Astrocyte (in vitro differentiated cells and primary cell): ENCODE results near the gene TEX2.

Source experiments
- EZH2 ChIP-seq: IDR thresholded peaks from 2 replicates; pipeline ENCODE4 v1.6.1; 2012; ENCODE audit warnings: mild to moderate bottlenecking, low read length, inconsistent platforms; ENCODE audit not compliant: insufficient read depth
- TF ChIP-seq, protein P1 (sequence below): IDR thresholded peaks from 2 replicates; pipeline ENCODE4 v1.5.1; 2011; ENCODE audit warnings: low read depth, mild to moderate bottlenecking, inconsistent platforms, low read length, moderate library complexity; ENCODE audit not compliant: insufficient read depth

DNA sequence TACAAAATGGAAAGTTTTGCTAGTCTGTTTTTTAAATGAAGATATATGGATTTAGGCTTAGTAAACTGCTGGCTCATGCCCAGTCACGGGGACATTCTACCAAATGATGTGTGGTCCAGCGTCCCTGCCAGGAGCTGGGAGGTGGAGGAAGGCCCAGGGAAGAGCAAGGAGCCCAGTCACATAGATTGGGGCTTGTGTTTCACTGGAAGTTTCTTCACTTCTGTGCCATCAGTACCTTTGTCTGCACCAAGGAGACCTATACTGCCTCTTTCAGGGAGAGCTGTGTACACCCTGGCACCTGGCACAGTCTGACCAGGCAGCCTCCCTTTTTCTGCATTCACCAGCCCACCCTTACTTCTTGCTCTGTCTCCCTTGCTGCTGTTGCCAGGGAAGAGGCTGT is 100.5 kb downstream of the TEX2 start:
- TF ChIP-seq, protein P1, sequence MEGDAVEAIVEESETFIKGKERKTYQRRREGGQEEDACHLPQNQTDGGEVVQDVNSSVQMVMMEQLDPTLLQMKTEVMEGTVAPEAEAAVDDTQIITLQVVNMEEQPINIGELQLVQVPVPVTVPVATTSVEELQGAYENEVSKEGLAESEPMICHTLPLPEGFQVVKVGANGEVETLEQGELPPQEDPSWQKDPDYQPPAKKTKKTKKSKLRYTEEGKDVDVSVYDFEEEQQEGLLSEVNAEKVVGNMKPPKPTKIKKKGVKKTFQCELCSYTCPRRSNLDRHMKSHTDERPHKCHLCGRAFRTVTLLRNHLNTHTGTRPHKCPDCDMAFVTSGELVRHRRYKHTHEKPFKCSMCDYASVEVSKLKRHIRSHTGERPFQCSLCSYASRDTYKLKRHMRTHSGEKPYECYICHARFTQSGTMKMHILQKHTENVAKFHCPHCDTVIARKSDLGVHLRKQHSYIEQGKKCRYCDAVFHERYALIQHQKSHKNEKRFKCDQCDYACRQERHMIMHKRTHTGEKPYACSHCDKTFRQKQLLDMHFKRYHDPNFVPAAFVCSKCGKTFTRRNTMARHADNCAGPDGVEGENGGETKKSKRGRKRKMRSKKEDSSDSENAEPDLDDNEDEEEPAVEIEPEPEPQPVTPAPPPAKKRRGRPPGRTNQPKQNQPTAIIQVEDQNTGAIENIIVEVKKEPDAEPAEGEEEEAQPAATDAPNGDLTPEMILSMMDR = no peak
- TF ChIP-seq EZH2 = no peak
